Muscle layer of duodenum (tissue), 2 donors: ENCODE results near the gene SLC32A1.

Experiments used
- H3K27ac ChIP-seq: one replicate; pipeline ENCODE4 v1.7.0; 2013; ENCODE audit warnings: mild to moderate bottlenecking, low read length
- H3K27me3 ChIP-seq: one replicate; pipeline ENCODE4 v1.7.0; 2013; ENCODE audit warnings: low read depth, mild to moderate bottlenecking, control low read depth, low read length
- H3K36me3 ChIP-seq, 2 donors: one replicate each; pipeline ENCODE4 v1.7.0; 2013; ENCODE audit warnings: low read length in 2 of 2, control low read depth in 1 of 2, mild to moderate bottlenecking in 1 of 2; ENCODE audit not compliant: insufficient read depth in 2 of 2, control insufficient read depth in 1 of 2
- H3K4me1 ChIP-seq, 2 donors: one replicate each; pipeline ENCODE4 v1.7.0; 2013; ENCODE audit warnings: low read length in 2 of 2, mild to moderate bottlenecking in 2 of 2, control low read depth in 1 of 2, moderate library complexity in 1 of 2; ENCODE audit not compliant: insufficient read depth in 2 of 2, control insufficient read depth in 1 of 2
- H3K4me3 ChIP-seq, 2 donors: one replicate each; pipeline ENCODE4 v1.7.0; 2013; ENCODE audit warnings: low read length in 2 of 2, low read depth in 1 of 2, mild to moderate bottlenecking in 1 of 2
- H3K9me3 ChIP-seq, 2 donors: one replicate each; pipeline ENCODE4 v1.7.0; 2013; ENCODE audit warnings: low read length in 2 of 2, control low read depth in 1 of 2, mild to moderate bottlenecking in 1 of 2; ENCODE audit not compliant: control insufficient read depth in 1 of 2
- donor health status: healthy.

SLC32A1 gene

DNA sequence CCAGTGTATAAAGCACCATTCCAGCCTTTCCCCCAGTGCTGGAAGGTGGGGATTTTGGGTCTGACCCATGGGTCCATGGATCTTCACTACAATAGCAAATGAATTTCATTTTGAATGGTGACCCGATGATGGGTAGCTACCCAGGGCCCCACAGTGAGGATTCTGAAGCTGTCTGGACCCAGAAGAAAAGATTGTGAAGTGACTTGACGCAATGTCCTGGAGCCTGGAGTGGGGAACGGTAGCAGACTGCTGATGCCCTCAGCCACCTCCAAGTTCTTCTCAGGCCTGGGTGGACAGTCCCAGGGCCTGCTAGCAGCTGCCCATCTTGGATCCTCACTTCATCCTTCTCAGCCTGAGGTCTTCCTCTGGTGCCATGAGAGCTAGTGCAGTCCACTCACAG, 23.4 kb upstream of the SLC32A1 start:
- no peak overlapping the region for H3K4me3 ChIP-seq
- H3K27ac ChIP-seq, result no peak overlapping the region
- H3K4me1 ChIP-seq, result no peaks in the 10 kb centered on the region
- no peaks in the 10 kb centered on the region for H3K9me3 ChIP-seq
- no peaks in the 10 kb centered on the region for H3K27me3 ChIP-seq
- H3K36me3 ChIP-seq, result no peaks in the 10 kb centered on the region

DNA sequence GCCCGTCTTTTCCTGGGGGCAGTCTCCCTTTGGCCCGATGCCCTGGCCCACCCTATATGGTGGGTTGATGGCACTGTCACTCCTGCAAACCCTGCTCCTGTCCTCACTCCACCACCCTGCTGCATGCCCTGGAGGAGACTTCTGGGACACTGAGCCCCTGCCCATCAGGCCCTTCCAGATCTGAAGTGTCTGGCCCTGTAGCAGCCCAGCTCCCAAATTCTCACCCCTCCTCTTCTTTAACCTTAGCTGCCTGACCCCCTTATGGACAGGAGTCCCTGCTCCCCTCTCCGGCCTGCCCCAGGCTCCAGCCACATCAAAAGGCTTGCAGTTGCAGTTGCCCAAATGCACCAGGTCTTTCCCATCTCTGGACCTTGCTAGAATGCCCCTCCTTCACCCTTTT, 20.8 kb upstream of the SLC32A1 start:
- Histone ChIP-seq H3K27ac (no peak overlapping the region), H3K9me3 (no peaks in the 10 kb centered on the region), H3K4me3 (no peak overlapping the region), H3K4me1 (peaks cover 0 to 3% of the 10 kb centered on the region in 2 donors), H3K36me3 (no peaks in the 10 kb centered on the region), H3K27me3 (no peaks in the 10 kb centered on the region)

GRCh38 chr20:38704136-38704535, 20.1 kb upstream of the SLC32A1 start:
- no peak overlapping the region for H3K4me3 ChIP-seq
- H3K27me3 ChIP-seq, result no peaks in the 10 kb centered on the region
- H3K9me3 ChIP-seq, result no peaks in the 10 kb centered on the region

DNA sequence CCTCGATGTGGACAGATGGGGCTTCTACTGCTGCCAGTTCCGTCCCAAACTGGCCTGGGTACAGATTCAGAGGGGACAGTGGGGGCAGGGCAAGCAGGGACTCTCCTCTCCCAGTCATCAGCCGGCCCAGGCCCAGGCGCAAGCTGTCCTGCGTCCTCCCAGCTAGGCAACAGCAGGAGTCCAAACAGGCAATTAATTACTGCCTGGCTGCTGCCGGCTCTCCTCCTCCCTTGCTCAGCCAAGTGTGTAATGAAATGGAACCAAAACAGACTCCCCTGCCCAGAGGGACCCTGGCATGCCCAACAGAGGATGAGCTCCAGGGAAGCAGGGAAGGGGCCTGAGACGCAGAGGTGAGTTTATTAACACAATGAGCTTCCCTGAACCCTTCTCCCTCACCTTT, 17.8 kb upstream of the SLC32A1 start:
- no peaks in the 10 kb centered on the region for H3K9me3 ChIP-seq
- H3K36me3 ChIP-seq, result no peaks in the 10 kb centered on the region
- H3K27ac ChIP-seq, result no peak overlapping the region
- H3K4me1 ChIP-seq, result peaks cover 0 to 3% of the 10 kb centered on the region in 2 donors
- no peaks in the 10 kb centered on the region for H3K27me3 ChIP-seq
- H3K4me3 ChIP-seq, result no peak overlapping the region

More at GRCh38 chr20:38704136-38704535, 20.1 kb upstream of the SLC32A1 start:
- Histone ChIP-seq H3K36me3 (no peaks in the 10 kb centered on the region), H3K4me1 (peaks cover 0 to 3% of the 10 kb centered on the region in 2 donors), H3K27ac (no peak overlapping the region)

GRCh38 chr20:38714308-38714707, 10.0 kb upstream of the SLC32A1 start:
- Histone ChIP-seq H3K36me3 (no peaks in the 10 kb centered on the region), H3K4me3 (no peak overlapping the region), H3K9me3 (no peaks in the 10 kb centered on the region), H3K27ac (no peak overlapping the region), H3K4me1 (no peaks in the 10 kb centered on the region), H3K27me3 (peaks cover 9% of the 10 kb centered on the region)

GRCh38 chr20:38715646-38716045, 8.6 kb upstream of the SLC32A1 start:
- Histone ChIP-seq H3K4me1 (no peaks in the 10 kb centered on the region), H3K27ac (no peak overlapping the region), H3K27me3 (peaks cover 18% of the 10 kb centered on the region), H3K9me3 (no peaks in the 10 kb centered on the region), H3K4me3 (no peak overlapping the region), H3K36me3 (no peaks in the 10 kb centered on the region)

DNA sequence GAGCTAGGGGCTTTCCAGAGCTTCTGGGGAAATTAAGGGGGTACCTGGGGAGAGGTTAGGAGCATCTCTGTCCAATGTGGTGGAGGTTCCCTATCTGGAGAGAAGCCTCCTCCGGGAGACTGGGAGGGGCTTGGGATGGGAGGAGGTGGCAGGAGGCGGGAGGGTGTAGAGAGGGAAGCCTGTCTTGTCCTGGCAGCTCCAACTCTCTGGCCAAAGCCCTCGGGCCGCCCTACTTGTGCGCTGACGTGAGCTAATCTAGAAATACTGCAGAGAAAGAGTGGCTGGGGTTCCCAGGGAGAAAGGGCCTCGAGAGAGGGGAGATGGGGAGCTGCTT, 1.6 kb upstream of the SLC32A1 start:
- Histone ChIP-seq H3K4me3 (no peak overlapping the region), H3K27ac (no peak overlapping the region), H3K27me3 (peaks cover 81% of the 10 kb centered on the region), H3K4me1 (peaks cover 0 to 38% of the 10 kb centered on the region in 2 donors), H3K36me3 (no peaks in the 10 kb centered on the region), H3K9me3 (no peaks in the 10 kb centered on the region)

GRCh38 chr20:38723017-38723847, 1.1 kb upstream of the SLC32A1 start:
- Histone ChIP-seq H3K4me3 (peak overlapping the region in 1 of 2 donors; percentile 4), H3K27me3 (peaks cover 83% of the 10 kb centered on the region), H3K4me1 (peaks cover 0 to 40% of the 10 kb centered on the region in 2 donors), H3K27ac (no peak overlapping the region), H3K9me3 (no peaks in the 10 kb centered on the region), H3K36me3 (no peaks in the 10 kb centered on the region)

GRCh38 chr20:38724626-38725147, 401 bp downstream of the SLC32A1 start:
- Histone ChIP-seq H3K9me3 (peaks cover 0 to under 1% of the 10 kb centered on the region in 2 donors), H3K4me3 (no peak overlapping the region), H3K4me1 (peaks cover 0 to 43% of the 10 kb centered on the region in 2 donors), H3K36me3 (no peaks in the 10 kb centered on the region), H3K27me3 (peaks cover 87% of the 10 kb centered on the region), H3K27ac (no peak overlapping the region)

GRCh38 chr20:38725148-38725901, 1.0 kb downstream of the SLC32A1 start:
- peaks cover 0 to 45% of the 10 kb centered on the region in 2 donors for H3K4me1 ChIP-seq
- H3K27me3 ChIP-seq, result peaks cover 91% of the 10 kb centered on the region
- H3K27ac ChIP-seq, result no peak overlapping the region
- no peak overlapping the region for H3K4me3 ChIP-seq
- H3K36me3 ChIP-seq, result no peaks in the 10 kb centered on the region
- peaks cover 0 to 4% of the 10 kb centered on the region in 2 donors for H3K9me3 ChIP-seq

GRCh38 chr20:38725931-38726803, 1.9 kb downstream of the SLC32A1 start:
- Histone ChIP-seq H3K36me3 (no peaks in the 10 kb centered on the region), H3K4me1 (peaks cover 0 to 53% of the 10 kb centered on the region in 2 donors), H3K4me3 (no peak overlapping the region), H3K9me3 (peaks cover 0 to 4% of the 10 kb centered on the region in 2 donors), H3K27ac (no peak overlapping the region), H3K27me3 (peaks cover 91% of the 10 kb centered on the region)
